ENCODE data around the gene RNF19B. TPM values are rescaled to one million over a fixed set of nuclear protein-coding genes. Genes with fewer than 3 reads are reported as not detected.

RNF19B gene
- total RNA-seq, 1 experiment from 2014 or later, result 15.0 TPM

DNA sequence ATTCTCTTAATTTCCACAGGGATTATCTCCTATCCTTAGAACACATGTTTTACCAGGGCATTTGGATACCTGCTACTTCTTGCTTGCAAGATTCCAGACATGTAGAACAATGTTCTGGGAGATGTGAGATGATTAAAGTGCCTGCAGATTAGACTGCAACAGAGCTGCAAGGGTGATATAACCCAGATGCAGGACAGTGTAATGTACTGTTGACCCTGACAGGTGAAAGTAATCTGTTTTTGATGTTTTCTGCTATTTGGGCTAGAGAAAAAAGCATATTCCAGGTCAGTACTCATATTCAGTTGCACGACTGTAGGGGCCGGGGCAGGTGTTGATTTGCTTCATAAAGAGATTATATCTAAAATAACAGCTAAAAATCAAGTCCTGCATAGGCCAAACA, 36.3 kb downstream of the RNF19B start:
- H3K4me2 ChIP-seq (ENCODE audit: insufficient read depth, insufficient read length, low read length), result no peak overlapping the region
- H4K91ac ChIP-seq (ENCODE audit: insufficient read length, low read depth, low read length), result no peak overlapping the region
- no peak overlapping the region for H2AFZ ChIP-seq (ENCODE audit: low read length)
- no peak overlapping the region for H3K18ac ChIP-seq (ENCODE audit: insufficient read length, low read depth, low read length)
- no peak overlapping the region for H3K4ac ChIP-seq (ENCODE audit: low read depth, low read length)
- no peak overlapping the region for H2BK20ac ChIP-seq (ENCODE audit: low read depth, low read length, poor library complexity, severe bottlenecking)
- no peak overlapping the region for H3K14ac ChIP-seq (ENCODE audit: insufficient read depth, low read length)
- H3K79me2 ChIP-seq (ENCODE audit: insufficient read depth, low read length), result no peaks in the 10 kb centered on the region
- no CpG with 5 or more reads among the region's 2 CpGs for WGBS (ENCODE audit: extremely low coverage, insufficient read length, low lambda C conversion rate)
- H3T11ph ChIP-seq (ENCODE audit: low read length), result no peak overlapping the region
- peaks cover 71% of the 10 kb centered on the region for H3K27me3 Mint-ChIP-seq (ENCODE audit: low read depth)
- H3K4me3 Mint-ChIP-seq, result no peak overlapping the region
- H3K9ac ChIP-seq (ENCODE audit: extremely low read depth, insufficient read length, low read length), result no peak overlapping the region
- H2BK12ac ChIP-seq (ENCODE audit: insufficient read length, low read depth, low read length), result no peak overlapping the region
- H3K56ac ChIP-seq (ENCODE audit: insufficient read length, low read depth, low read length), result no peak overlapping the region
- no peak overlapping the region for H3K23ac ChIP-seq (ENCODE audit: insufficient read length, low read depth, low read length)
- no peaks in the 10 kb centered on the region for H3K36me3 Mint-ChIP-seq (ENCODE audit: insufficient read depth in 1 of 3, low read depth in 3 of 3)
- peaks cover 12% of the 10 kb centered on the region for H3K23me2 ChIP-seq (ENCODE audit: insufficient read length, low read depth, low read length, poor library complexity, severe bottlenecking)
- H2BK5ac ChIP-seq (ENCODE audit: insufficient read length, low read length), result no peak overlapping the region
- peaks cover 18% of the 10 kb centered on the region; the same call in 1 of the 2 replicates for H3K27me3 ChIP-seq (ENCODE audit: insufficient read depth, low read length)
- H4K8ac ChIP-seq (replicated peaks; ENCODE audit: insufficient read length, low read depth, low read length), result no peak overlapping the region
- no peaks in the 10 kb centered on the region for H4K20me1 ChIP-seq (ENCODE audit: control insufficient read depth, insufficient read depth, insufficient read length)
- no peak overlapping the region for H2BK15ac ChIP-seq (ENCODE audit: low read depth, low read length)
- no peak overlapping the region for H2BK120ac ChIP-seq (ENCODE audit: low read depth, low read length, poor library complexity, severe bottlenecking)
- no peaks in the 10 kb centered on the region for H3K4me1 ChIP-seq (ENCODE audit: insufficient read depth, low read length)
- peaks cover 23 to 34% of the 10 kb centered on the region in 2 experiments for H3K4me1 Mint-ChIP-seq
- no peak overlapping the region for H3K27ac Mint-ChIP-seq
- no peaks in the 10 kb centered on the region for H3K79me1 ChIP-seq (ENCODE audit: insufficient read depth, low read depth, low read length, poor library complexity, severe bottlenecking)
- H3K27ac ChIP-seq (ENCODE audit: insufficient read length, low read depth, low read length), result no peak overlapping the region
- no peak overlapping the region for H4K5ac ChIP-seq (ENCODE audit: insufficient read length, low read depth, low read length)
- no peak overlapping the region for H2AK5ac ChIP-seq (ENCODE audit: insufficient read length, low read length)
- no peak for DNase-seq
- TF ChIP-seq, protein P1, sequence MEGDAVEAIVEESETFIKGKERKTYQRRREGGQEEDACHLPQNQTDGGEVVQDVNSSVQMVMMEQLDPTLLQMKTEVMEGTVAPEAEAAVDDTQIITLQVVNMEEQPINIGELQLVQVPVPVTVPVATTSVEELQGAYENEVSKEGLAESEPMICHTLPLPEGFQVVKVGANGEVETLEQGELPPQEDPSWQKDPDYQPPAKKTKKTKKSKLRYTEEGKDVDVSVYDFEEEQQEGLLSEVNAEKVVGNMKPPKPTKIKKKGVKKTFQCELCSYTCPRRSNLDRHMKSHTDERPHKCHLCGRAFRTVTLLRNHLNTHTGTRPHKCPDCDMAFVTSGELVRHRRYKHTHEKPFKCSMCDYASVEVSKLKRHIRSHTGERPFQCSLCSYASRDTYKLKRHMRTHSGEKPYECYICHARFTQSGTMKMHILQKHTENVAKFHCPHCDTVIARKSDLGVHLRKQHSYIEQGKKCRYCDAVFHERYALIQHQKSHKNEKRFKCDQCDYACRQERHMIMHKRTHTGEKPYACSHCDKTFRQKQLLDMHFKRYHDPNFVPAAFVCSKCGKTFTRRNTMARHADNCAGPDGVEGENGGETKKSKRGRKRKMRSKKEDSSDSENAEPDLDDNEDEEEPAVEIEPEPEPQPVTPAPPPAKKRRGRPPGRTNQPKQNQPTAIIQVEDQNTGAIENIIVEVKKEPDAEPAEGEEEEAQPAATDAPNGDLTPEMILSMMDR (conservative IDR thresholded peaks at IDR 0.05), result no peak
- H3K9me3 ChIP-seq (ENCODE audit: control insufficient read depth, low read depth, low read length), result no peaks in the 10 kb centered on the region
- H3K9me3 Mint-ChIP-seq, result peaks cover 5 to 9% of the 10 kb centered on the region in 2 experiments; a peak in 4 of 5 replicates

All from H9 (cell line).